Transverse colon (tissue), 4 donors: ENCODE measurements around the gene TRHDE. TPM values are rescaled to one million over a fixed set of nuclear protein-coding genes. Genes with fewer than 3 reads are reported as not detected.

Experiments
- DNase-seq: peaks from one replicate; pipeline ENCODE4 v3.0.0-alpha.2; 2019
- H3K27ac ChIP-seq, 4 donors: fragments of 200-600 bp; sonication (generic); 2 replicates each; pipeline ENCODE4 v1.5.1; 2016 to 2018; ENCODE audit warnings: inconsistent platforms in 4 of 4
- H3K27me3 ChIP-seq: fragments of 200-600 bp; sonication (generic); 2 replicates; pipeline ENCODE4 v1.5.1; 2017; ENCODE audit warnings: inconsistent platforms
- H3K36me3 ChIP-seq, 4 donors: fragments of 200-600 bp; sonication (generic); 2 replicates each; pipeline ENCODE4 v1.5.1; 2017 to 2019; ENCODE audit warnings: inconsistent platforms in 4 of 4
- H3K4me1 ChIP-seq, 4 donors: fragments of 200-600 bp; sonication (generic); 2 replicates each; pipeline ENCODE4 v1.5.1; 2017 to 2020; ENCODE audit warnings: inconsistent platforms in 4 of 4
- H3K4me3 ChIP-seq, 4 donors: fragments of 200-600 bp; sonication (generic); 1 replicate in 1 of 4; 2 replicates in 3 of 4; pipeline versions ENCODE4 v1.5.1 to v1.6.1; 2017 to 2019; ENCODE audit warnings: inconsistent platforms in 4 of 4
- H3K9me3 ChIP-seq, 2 donors: fragments of 200-600 bp; sonication (generic); 2 replicates each; pipeline ENCODE4 v1.5.1; 2017 to 2019; ENCODE audit warnings: inconsistent platforms in 2 of 2
- EP300 ChIP-seq: sonication (generic); formaldehyde crosslinking; IDR thresholded peaks from one replicate; pipeline ENCODE4 v1.6.1; 2017; ENCODE audit warnings: antibody characterized with exemption, low read depth
- POLR2A ChIP-seq: fragments of 450-650 bp; IDR thresholded peaks from one replicate; pipeline ENCODE4 v1.6.1; 2016; ENCODE audit warnings: antibody characterized with exemption, mild to moderate bottlenecking, moderate library complexity
- POLR2AphosphoS5 ChIP-seq, 3 donors: sonication (generic); formaldehyde crosslinking; IDR thresholded peaks; one replicate each; pipeline ENCODE4 v1.6.1; 2016; ENCODE audit warnings: antibody characterized with exemption in 3 of 3
- WGBS, 2 donors: methylation state at CpG; one replicate each; pipeline ENCODE4 v1.1.5; 2018; ENCODE audit warnings: low coverage in 1 of 2; 5-methylcytosine and 5-hydroxymethylcytosine counted together
- in situ Hi-C, 4 donors: fragments of 200-750 bp; cut with MboI; loops; one replicate each; pipeline versions ENCODE4 v1.15.0 to v1.15.1; 2017; ENCODE audit warnings: low sequenced_read_pairs in 3 of 4, low pct_ligation_motif_present in 1 of 4, low pct_unique_long_range_greater_than_20kb in 1 of 4
- intact Hi-C: fragments of 100-400 bp; cut with DNase I; formaldehyde crosslinking; loops from one replicate; pipeline ENCODE4 v1.15.1; 2023; ENCODE audit warnings: low total_unique reads
- total RNA-seq, 4 donors: library from RNA; depleted of rRNA; stranded (reverse); fragments of >200 nt; gene quantifications; one replicate each; pipeline ENCODE4 v1.1.0, GENCODE V29; 2016
- TF ChIP-seq, protein P1 (sequence below), 5 experiments: fragments of 200-600 bp in 3 of 5; fragments of 450-650 bp in 2 of 5; sonication (generic) in 3 of 5; IDR thresholded peaks; 1 replicate in 2 of 5; 2 replicates in 3 of 5; pipeline ENCODE4 v1.5.1; 2016 to 2017; ENCODE audit warnings: antibody characterized with exemption in 5 of 5, inconsistent platforms in 3 of 5, mild to moderate bottlenecking in 2 of 5, moderate library complexity in 1 of 5

The TRHDE gene
- total RNA-seq, 4 donors from 2014 or later: 2.4 to 18.7 (median 9.0) TPM

DNA sequence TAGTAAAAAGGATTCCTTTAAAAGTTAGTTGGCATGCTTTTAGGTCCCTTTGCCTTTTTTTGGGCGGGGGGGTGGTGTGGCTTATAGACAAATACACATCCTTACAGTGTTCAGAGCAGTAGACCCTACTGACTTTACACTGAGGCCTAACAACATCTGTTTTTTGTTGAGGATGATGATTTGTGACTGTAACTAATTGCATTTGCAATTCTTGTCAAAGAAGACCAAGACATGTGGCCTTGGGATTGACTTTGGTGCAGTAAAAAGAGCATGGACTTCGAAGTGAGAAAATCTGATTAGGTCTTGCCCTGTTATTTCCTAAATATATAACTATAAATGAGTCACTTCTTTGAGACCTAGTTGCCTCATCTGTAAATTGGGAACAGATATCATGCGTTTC lies 77.3 kb downstream of the TRHDE start:
- Histone ChIP-seq H3K27ac (no peak overlapping the region), H3K4me3 (no peak overlapping the region), H3K36me3 (no peaks in the 10 kb centered on the region), H3K27me3 (no peaks in the 10 kb centered on the region), H3K4me1 (no peaks in the 10 kb centered on the region), H3K9me3 (no peaks in the 10 kb centered on the region)
- DNase-seq: no peak
- in situ Hi-C loops: no loop called here
- TF ChIP-seq, protein P1, sequence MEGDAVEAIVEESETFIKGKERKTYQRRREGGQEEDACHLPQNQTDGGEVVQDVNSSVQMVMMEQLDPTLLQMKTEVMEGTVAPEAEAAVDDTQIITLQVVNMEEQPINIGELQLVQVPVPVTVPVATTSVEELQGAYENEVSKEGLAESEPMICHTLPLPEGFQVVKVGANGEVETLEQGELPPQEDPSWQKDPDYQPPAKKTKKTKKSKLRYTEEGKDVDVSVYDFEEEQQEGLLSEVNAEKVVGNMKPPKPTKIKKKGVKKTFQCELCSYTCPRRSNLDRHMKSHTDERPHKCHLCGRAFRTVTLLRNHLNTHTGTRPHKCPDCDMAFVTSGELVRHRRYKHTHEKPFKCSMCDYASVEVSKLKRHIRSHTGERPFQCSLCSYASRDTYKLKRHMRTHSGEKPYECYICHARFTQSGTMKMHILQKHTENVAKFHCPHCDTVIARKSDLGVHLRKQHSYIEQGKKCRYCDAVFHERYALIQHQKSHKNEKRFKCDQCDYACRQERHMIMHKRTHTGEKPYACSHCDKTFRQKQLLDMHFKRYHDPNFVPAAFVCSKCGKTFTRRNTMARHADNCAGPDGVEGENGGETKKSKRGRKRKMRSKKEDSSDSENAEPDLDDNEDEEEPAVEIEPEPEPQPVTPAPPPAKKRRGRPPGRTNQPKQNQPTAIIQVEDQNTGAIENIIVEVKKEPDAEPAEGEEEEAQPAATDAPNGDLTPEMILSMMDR (IDR thresholded peaks at IDR 0.05): no peak
- TF ChIP-seq POLR2AphosphoS5 (IDR thresholded peaks at IDR 0.05) (no peak), EP300 (no peak), POLR2A (no peak)
- 57% methylated on average over 3 of the region's 3 CpGs for WGBS, 2 donors
- intact Hi-C loops: no loop called here

DNA sequence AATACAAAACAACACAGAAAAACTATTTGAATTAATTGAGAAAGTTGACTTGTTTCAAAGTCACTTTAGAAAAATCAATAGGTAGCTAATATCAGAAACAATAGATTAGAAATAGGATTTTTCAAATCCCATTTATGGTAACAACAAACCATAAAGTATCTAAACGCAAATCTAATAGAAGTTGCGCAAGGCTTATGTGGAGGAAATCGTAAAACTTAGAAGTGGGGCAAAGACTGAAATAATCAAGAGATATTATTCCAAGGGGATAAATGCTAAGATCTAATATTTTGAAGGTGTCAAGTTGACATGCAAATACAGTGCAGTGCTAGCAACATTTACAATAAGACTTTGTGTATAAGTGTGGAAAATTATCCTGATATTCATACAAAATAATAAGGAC lies 87.2 kb downstream of the TRHDE start:
- H3K27me3 ChIP-seq: no peaks in the 10 kb centered on the region
- no peaks in the 10 kb centered on the region for H3K36me3 ChIP-seq
- intact Hi-C loops: no loop called here
- in situ Hi-C loops: no loop called here
- TF ChIP-seq POLR2A (no peak), POLR2AphosphoS5 (IDR thresholded peaks at IDR 0.05) (no peak), EP300 (no peak)
- TF ChIP-seq, protein P1 (IDR thresholded peaks at IDR 0.05): no peak
- no peak overlapping the region for H3K27ac ChIP-seq
- 60 to 75% methylated on average over 3 of the region's 3 CpGs for WGBS, 2 donors
- H3K4me1 ChIP-seq: no peaks in the 10 kb centered on the region
- no peak for DNase-seq
- H3K4me3 ChIP-seq: no peak overlapping the region
- H3K9me3 ChIP-seq: no peaks in the 10 kb centered on the region

DNA sequence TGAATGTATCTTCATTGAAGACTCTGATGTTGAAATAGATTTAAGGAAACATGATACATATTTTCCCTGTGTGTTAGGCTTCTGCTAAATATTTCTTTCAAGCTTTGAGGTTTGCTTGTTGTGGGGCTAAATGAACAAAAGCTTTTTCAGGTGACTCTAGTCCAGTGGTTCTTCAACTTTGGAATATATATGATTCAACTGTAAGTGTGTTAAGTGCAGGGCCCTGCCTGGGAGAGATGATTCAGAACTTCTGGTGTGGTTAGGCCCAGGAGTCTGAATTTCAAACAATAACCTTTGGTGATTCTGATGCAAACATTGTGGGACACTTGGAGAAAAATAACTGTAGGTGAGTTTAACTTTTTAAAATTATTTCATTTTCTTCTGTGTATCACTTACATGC lies 93.0 kb downstream of the TRHDE start:
- Histone ChIP-seq H3K36me3 (no peaks in the 10 kb centered on the region), H3K27me3 (no peaks in the 10 kb centered on the region), H3K4me3 (no peak overlapping the region), H3K9me3 (no peaks in the 10 kb centered on the region), H3K27ac (no peak overlapping the region), H3K4me1 (no peaks in the 10 kb centered on the region)
- DNase-seq: no peak
- in situ Hi-C loops: no loop called here
- intact Hi-C loops: no loop called here
- TF ChIP-seq POLR2A: no peak
- no peak for TF ChIP-seq EP300
- TF ChIP-seq, protein P1 (IDR thresholded peaks at IDR 0.05): no peak
- no peak for TF ChIP-seq POLR2AphosphoS5 (IDR thresholded peaks at IDR 0.05)

DNA sequence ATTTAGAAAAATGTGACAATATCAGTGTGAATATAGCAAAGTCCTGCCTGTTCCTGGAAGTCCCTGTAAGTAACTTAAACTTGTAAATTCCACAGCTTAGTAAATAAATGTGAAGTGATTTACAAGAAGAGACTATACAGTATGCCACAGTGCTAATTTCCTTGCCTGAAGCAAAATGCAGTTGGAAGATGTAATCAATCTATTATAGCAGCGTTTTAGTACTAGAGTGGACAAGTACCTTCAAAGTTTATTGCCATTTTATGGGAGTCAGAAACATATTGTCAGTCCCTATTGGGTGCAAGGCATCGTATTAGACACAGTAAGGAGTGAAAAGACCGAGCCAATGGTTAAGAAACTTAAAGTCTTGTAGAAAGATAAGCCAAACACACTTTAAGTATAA lies 94.1 kb downstream of the TRHDE start:
- 23 to 32% methylated on average over 3 of the region's 3 CpGs for WGBS, 2 donors
- Histone ChIP-seq H3K27me3 (no peaks in the 10 kb centered on the region), H3K36me3 (no peaks in the 10 kb centered on the region), H3K4me3 (no peak overlapping the region), H3K27ac (no peak overlapping the region), H3K9me3 (no peaks in the 10 kb centered on the region), H3K4me1 (no peaks in the 10 kb centered on the region)
- DNase-seq: no peak
- intact Hi-C loops: no loop called here
- TF ChIP-seq, protein P1 (IDR thresholded peaks at IDR 0.05): no peak
- no peak for TF ChIP-seq POLR2A
- no peak for TF ChIP-seq POLR2AphosphoS5 (IDR thresholded peaks at IDR 0.05)
- TF ChIP-seq EP300: no peak
- in situ Hi-C loops: no loop called here
